ENCODE measurements around the gene MUC2. TPM values are rescaled to one million over a fixed set of nuclear protein-coding genes. Genes with fewer than 3 reads are reported as not detected.

MUC2 gene
- total and polyA plus RNA-seq, 2 experiments from 2014 or later = not detected

GRCh38 chr11:1051356-1052132, 23.1 kb upstream of the MUC2 start (continued):
- TF ChIP-seq ZNF331 (CRISPR knock-in tag; IDR thresholded peaks at IDR 0.05; ENCODE audit: low read depth) (no peak), EZH2phosphoT487 (IDR thresholded peaks at IDR 0.05; ENCODE audit: unreplicated experiment) (no peak), REST (IDR thresholded peaks at IDR 0.05; ENCODE audit: unreplicated experiment) (no peak), ETS1 (IDR thresholded peaks at IDR 0.05) (no peak)

GRCh38 chr11:1052133-1053011, 22.3 kb upstream of the MUC2 start:
- Mint-ChIP-seq H3K4me1 (no peaks in the 10 kb centered on the region; the same call in 2 of the 3 replicates), H3K9me3 (no peaks in the 10 kb centered on the region)

More at GRCh38 chr11:1052133-1053011, 22.3 kb upstream of the MUC2 start:
- Histone ChIP-seq H3F3A (replicated peaks; ENCODE audit: low read depth) (no peaks in the 10 kb centered on the region), H3K4me2 (no peak overlapping the region), H3K4me1 (ENCODE audit: insufficient read depth) (no peaks in the 10 kb centered on the region), H3K9me2 (ENCODE audit: insufficient read depth) (no peaks in the 10 kb centered on the region), H3K4me3 (no peak overlapping the region), H4K20me1 (replicated peaks; ENCODE audit: insufficient read depth) (no peaks in the 10 kb centered on the region), H3K27ac (ENCODE audit: low read depth) (no peak overlapping the region), H3K27me3 (ENCODE audit: insufficient read depth) (no peaks in the 10 kb centered on the region), H3K36me3 (ENCODE audit: insufficient read depth) (no peaks in the 10 kb centered on the region), H2AFZ (no peak overlapping the region), H3K79me2 (replicated peaks; ENCODE audit: insufficient read depth) (no peaks in the 10 kb centered on the region)
- Mint-ChIP-seq H3K27me3 (ENCODE audit: insufficient read depth, low read depth, poor library complexity) (peaks cover 8% of the 10 kb centered on the region), H3K27ac (no peak overlapping the region), H3K36me3 (ENCODE audit: low read depth) (no peaks in the 10 kb centered on the region), H3K4me3 (no peak overlapping the region)
- DNase-seq (ENCODE audit: low spot score) (no peak), ATAC-seq (no peak)
- TF ChIP-seq CREB1 (CRISPR knock-in tag; IDR thresholded peaks at IDR 0.05; ENCODE audit: low read depth) = no peak
- no peak for TF ChIP-seq ZNF462 (CRISPR knock-in tag; IDR thresholded peaks at IDR 0.05)
- TF ChIP-seq EZH2 (IDR thresholded peaks at IDR 0.05; ENCODE audit: low read depth, unreplicated experiment) = no peak
- no peak for TF ChIP-seq REST (IDR thresholded peaks at IDR 0.05; ENCODE audit: unreplicated experiment)
